Natural killer cell (primary cell): ENCODE data around the gene HOXA7. TPM values are rescaled to one million over a fixed set of nuclear protein-coding genes. Genes with fewer than 3 reads are reported as not detected.

ENCODE experiments used
- ATAC-seq, 3 donors: fragments of 150-1000 bp in 2 of 3; fragments of 200-7000 bp in 1 of 3; cut with Tn5 transposase; 1 replicate in 1 of 3; 2 replicates in 2 of 3; pipeline ENCODE4 v1.10.0; 2021; ENCODE audit warnings: mild to moderate bottlenecking in 2 of 3, moderate library complexity in 2 of 3
- DNase-seq, 2 donors: peaks; one replicate each; pipeline versions ENCODE4 v3.0.0 to v3.0.0-alpha.2; 2013 to 2021; ENCODE audit warnings: mixed read lengths in 1 of 2
- H3K27ac ChIP-seq: one replicate; pipeline ENCODE4 v1.5.1; 2013; ENCODE audit warnings: mild to moderate bottlenecking, low read length
- H3K27me3 ChIP-seq: one replicate; pipeline ENCODE4 v1.6.1; 2013; ENCODE audit warnings: low read length; ENCODE audit not compliant: control insufficient read depth, insufficient read depth
- H3K36me3 ChIP-seq: one replicate; pipeline ENCODE4 v1.6.1; 2013; ENCODE audit warnings: low read length; ENCODE audit not compliant: control insufficient read depth, insufficient read depth
- H3K4me1 ChIP-seq: one replicate; pipeline ENCODE4 v1.6.1; 2013; ENCODE audit warnings: low read length; ENCODE audit not compliant: control insufficient read depth, insufficient read depth
- H3K4me3 ChIP-seq: one replicate; pipeline ENCODE4 v1.5.1; 2013; ENCODE audit warnings: low read length
- H3K9me3 ChIP-seq: one replicate; pipeline ENCODE4 v1.6.1; 2013; ENCODE audit warnings: low read length; ENCODE audit not compliant: control insufficient read depth, insufficient read depth
- H3K27ac Mint-ChIP-seq, 2 donors: one replicate each; pipeline ENCODE4 v1.8.0; 2022; ENCODE audit warnings: mild to moderate bottlenecking in 2 of 2, mixed read lengths in 2 of 2, moderate library complexity in 1 of 2
- H3K27me3 Mint-ChIP-seq, 2 donors: one replicate each; pipeline ENCODE4 v1.8.0; 2022; ENCODE audit warnings: low read depth in 2 of 2, mixed read lengths in 2 of 2
- H3K36me3 Mint-ChIP-seq: one replicate; pipeline ENCODE4 v1.8.0; 2022; ENCODE audit warnings: mixed read lengths
- H3K4me1 Mint-ChIP-seq, 2 donors: one replicate each; pipeline ENCODE4 v1.8.0; 2022; ENCODE audit warnings: mixed read lengths in 2 of 2
- H3K4me3 Mint-ChIP-seq: one replicate; pipeline ENCODE4 v1.8.0; 2022; ENCODE audit warnings: mild to moderate bottlenecking, moderate library complexity, mixed read lengths
- H3K9me3 Mint-ChIP-seq, 2 donors: one replicate each; pipeline ENCODE4 v1.8.0; 2022; ENCODE audit warnings: mixed read lengths in 2 of 2
- WGBS: methylation state at CpG from one replicate; pipeline ENCODE4 v1.1.7; 2013; ENCODE audit warnings: missing lambda C conversion rate; ENCODE audit not compliant: insufficient coverage; 5-methylcytosine and 5-hydroxymethylcytosine counted together
- intact Hi-C: fragments of 100-400 bp; cut with micrococcal nuclease; formaldehyde crosslinking; loops from one replicate; pipeline ENCODE4 v1.14.2; 2022
- total RNA-seq, 4 donors: library from RNA; stranded (reverse); fragments of 120-200 nt in 1 of 4; gene quantifications; one replicate each; pipeline versions ENCODE4 v1.2.3 to v1.2.4, GENCODE V29; 2013 to 2022
- TF ChIP-seq, protein P1 (sequence below): fragments of 200-600 bp; IDR thresholded peaks from one replicate; pipeline ENCODE4 v1.8.0; 2022; ENCODE audit warnings: antibody characterized with exemption

The HOXA7 gene
- total RNA-seq, 3 donors from 2014 or later (not counting 1 experiment from before 2014, with no cell fraction given), result not detected

DNA sequence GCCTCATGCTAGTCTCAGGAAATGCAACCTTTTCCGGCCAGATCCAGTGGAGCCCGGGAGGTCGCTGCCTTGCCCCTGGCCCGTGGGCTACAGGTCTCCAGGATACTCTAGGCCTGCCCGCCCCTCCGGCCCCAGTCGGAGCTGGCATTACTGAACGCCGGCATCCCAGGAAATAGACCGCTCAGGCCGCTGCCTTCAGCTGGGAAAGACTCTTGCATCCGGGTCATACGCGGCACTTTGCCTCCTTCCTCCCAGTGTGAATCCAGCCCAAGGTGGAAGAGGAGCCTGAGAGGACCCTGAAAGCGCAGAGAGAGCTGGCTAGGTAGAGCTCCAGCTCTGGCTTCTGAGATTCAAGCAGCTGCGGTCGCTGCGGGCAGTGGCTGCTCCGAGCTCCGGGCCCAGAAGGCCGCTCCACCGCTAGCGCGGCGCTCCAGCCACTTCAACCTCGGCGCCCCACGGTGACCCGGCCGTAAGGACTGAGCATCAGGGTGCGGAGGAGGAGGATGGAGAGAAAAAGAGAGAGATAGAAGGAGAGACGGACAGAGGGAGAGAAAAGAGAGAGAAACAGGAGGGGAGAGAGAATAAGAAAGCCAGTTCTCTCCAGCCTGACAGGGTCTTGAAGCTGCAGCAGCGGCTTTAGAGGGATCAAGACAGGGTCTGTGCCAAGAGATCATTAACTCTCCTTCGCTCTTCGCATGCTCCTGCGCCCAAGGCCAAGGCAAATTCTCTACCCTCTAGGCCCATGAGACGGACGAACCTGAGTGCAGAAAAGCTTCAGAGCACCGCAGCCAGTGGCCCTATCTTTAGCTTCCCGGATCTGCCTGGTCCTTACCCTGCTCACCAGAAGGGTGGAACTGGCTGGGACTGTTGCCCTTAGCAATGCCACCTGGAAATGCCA lies 19.4 kb upstream of the HOXA7 start:
- TF ChIP-seq, protein P1, sequence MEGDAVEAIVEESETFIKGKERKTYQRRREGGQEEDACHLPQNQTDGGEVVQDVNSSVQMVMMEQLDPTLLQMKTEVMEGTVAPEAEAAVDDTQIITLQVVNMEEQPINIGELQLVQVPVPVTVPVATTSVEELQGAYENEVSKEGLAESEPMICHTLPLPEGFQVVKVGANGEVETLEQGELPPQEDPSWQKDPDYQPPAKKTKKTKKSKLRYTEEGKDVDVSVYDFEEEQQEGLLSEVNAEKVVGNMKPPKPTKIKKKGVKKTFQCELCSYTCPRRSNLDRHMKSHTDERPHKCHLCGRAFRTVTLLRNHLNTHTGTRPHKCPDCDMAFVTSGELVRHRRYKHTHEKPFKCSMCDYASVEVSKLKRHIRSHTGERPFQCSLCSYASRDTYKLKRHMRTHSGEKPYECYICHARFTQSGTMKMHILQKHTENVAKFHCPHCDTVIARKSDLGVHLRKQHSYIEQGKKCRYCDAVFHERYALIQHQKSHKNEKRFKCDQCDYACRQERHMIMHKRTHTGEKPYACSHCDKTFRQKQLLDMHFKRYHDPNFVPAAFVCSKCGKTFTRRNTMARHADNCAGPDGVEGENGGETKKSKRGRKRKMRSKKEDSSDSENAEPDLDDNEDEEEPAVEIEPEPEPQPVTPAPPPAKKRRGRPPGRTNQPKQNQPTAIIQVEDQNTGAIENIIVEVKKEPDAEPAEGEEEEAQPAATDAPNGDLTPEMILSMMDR, result no peak
- peaks cover 24 to 32% of the 10 kb centered on the region in 2 donors for H3K4me1 Mint-ChIP-seq
- H3K27me3 ChIP-seq, result peaks cover 68% of the 10 kb centered on the region

DNA sequence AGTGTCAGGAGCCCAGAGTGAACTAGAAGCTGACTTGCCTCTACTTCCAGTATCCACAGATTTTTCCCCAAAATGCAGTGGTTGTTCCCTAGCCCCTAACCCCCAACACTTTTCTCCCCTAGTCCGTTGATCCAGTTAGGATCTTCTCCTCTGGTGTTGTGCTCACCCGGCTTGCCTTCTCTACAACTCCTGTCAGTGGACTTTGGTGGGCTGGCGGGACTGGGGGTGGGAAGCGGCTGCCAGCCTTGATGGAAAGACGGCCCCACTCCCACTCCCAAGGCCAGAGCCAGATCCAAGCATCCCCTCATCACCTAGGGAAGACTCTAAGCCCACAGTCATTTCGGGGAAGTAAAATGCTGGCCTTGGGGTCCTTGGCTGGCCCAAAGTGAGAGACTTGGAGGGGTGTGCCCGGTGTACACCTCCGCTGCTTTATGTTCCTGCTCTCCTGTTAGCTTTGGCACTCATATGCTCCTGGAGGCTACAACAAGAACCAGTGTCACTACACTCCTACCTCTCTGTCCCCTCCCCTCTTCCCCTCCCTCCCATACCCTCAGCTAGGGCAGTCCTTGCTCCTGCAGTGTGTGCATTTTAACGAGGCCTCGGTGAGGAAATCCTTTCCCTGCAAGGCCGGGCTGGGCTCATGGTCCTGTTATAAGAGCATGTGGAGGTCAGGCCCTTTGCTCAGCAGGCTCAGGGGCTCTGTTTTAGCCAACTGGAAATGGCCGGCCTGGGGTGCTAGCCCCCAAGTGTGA lies 18.6 kb upstream of the HOXA7 start:
- intact Hi-C loops, result no loop called here
- Histone ChIP-seq H3K27me3 (peaks cover 67% of the 10 kb centered on the region), H3K36me3 (no peaks in the 10 kb centered on the region), H3K4me1 (peaks cover 42% of the 10 kb centered on the region), H3K27ac (no peak overlapping the region), H3K9me3 (no peaks in the 10 kb centered on the region), H3K4me3 (no peak overlapping the region)
- ATAC-seq, result no peak
- Mint-ChIP-seq H3K36me3 (peaks cover 20% of the 10 kb centered on the region), H3K4me3 (peak overlapping the region; percentile 74), H3K4me1 (peaks cover 24 to 32% of the 10 kb centered on the region in 2 donors), H3K27me3 (peaks cover 56 to 61% of the 10 kb centered on the region in 2 donors), H3K27ac (no peak overlapping the region), H3K9me3 (no peaks in the 10 kb centered on the region)
- DNase-seq, result peak in 1 of 2 donors; percentile 8
- 96% methylated on average over 12 of the region's 12 CpGs for WGBS
- TF ChIP-seq, protein P1, result no peak

More for the DNA sequence above, 19.4 kb upstream of the HOXA7 start:
- no peak for ATAC-seq
- Histone ChIP-seq H3K9me3 (no peaks in the 10 kb centered on the region), H3K4me1 (peaks cover 40% of the 10 kb centered on the region), H3K4me3 (no peak overlapping the region), H3K36me3 (no peaks in the 10 kb centered on the region), H3K27ac (no peak overlapping the region)
- Mint-ChIP-seq H3K36me3 (peaks cover 20% of the 10 kb centered on the region), H3K9me3 (no peaks in the 10 kb centered on the region), H3K4me3 (no peak overlapping the region), H3K27me3 (peaks cover 49 to 59% of the 10 kb centered on the region in 2 donors), H3K27ac (no peak overlapping the region)
- intact Hi-C loops, result no loop called here
- 96% methylated on average over 40 of the region's 40 CpGs for WGBS
- peak in 1 of 2 donors; percentile 13 for DNase-seq

DNA sequence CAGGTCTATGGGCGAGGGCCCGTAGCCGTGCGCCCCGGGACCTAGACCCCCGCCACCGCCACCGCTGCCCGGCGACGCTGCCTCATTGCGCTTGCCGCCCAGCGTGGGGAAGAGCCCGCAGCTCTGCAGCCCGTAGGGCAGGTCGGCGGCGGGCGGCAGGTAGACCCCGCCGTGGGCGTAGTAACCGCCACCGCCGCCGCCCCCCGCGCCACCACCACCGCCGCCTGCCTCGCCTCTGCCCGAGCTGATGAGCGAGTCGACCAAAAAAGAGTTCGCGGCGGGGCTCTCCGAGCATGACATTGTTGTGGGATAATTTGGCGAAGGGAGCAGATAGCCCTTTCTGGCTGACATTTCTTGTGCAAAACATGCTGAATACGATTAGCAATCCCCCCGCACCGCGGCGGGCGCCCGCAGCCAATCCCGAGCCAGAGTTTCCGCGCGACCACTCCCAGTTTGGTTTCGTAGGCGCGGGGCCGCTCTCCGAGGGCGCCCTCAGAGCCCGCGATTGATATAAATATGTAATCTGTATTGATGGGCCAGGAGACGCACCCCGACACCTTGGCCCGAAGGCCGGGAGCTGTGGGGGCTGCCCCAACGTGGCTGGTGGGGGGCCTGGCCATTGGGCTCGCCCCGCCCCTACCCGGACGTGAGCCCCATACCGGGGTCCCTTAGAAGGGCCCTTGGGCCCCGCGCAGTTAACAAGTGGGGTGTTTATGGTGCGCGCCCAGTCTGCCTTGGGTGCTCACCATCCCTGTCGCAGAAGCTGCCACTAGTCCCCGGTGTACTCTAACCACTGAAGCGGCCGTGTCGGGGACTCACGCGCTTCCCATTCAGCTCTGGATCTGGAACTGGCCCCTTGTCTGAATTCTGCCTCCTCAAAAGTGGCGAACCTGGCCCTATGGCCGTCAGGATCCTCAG lies 17.7 kb upstream of the HOXA7 start, which contains the start of gene HOXA10:
Gene HOXA10 (minus strand): TSS at position 365 of the 918 bp plus-strand sequence. CDS start 14 bp downstream, at position 351.
- ATAC-seq (no peak), DNase-seq (peak; percentile 16 to 22)
- H3K4me1 ChIP-seq, result peaks cover 41% of the 10 kb centered on the region
- WGBS, result 5% methylated on average over 82 of the region's 82 CpGs
- peaks cover 13% of the 10 kb centered on the region for H3K36me3 Mint-ChIP-seq
- no peaks in the 10 kb centered on the region for H3K9me3 Mint-ChIP-seq
- peaks cover 65% of the 10 kb centered on the region for H3K27me3 ChIP-seq
- peak within 1 kb of the TSS; percentile 23 for H3K27ac ChIP-seq
- intact Hi-C loops, result loop anchor here (2.0 kb wide), 2 partner anchors 13 to 17 kb away; partner anchors contain the start of gene HOXA7
- no peaks in the 10 kb centered on the region for H3K36me3 ChIP-seq
- H3K4me1 Mint-ChIP-seq, result peaks cover 17 to 24% of the 10 kb centered on the region in 2 donors
- TF ChIP-seq, protein P1, result no peak
- peak within 1 kb of the TSS; percentile 49 for H3K4me3 ChIP-seq
- H3K27ac Mint-ChIP-seq, result peak within 1 kb of the TSS in 1 of 2 donors; percentile 9
- peak within 1 kb of the TSS; percentile 83 for H3K4me3 Mint-ChIP-seq
- no peaks in the 10 kb centered on the region for H3K9me3 ChIP-seq
- H3K27me3 Mint-ChIP-seq, result peaks cover 50 to 59% of the 10 kb centered on the region in 2 donors
